Cardiac fibroblast (primary cell): ENCODE measurements around the gene TFAP2A.

Experiments used
- DNase-seq, 2 donors: peaks; one replicate each; pipeline versions ENCODE4 v3.0.0 to v3.0.0-alpha.2; 2010; ENCODE audit warnings: low read depth in 2 of 2
- H3K4me3 ChIP-seq, 2 donors: replicated peaks in 1 of 2; 1 replicate in 1 of 2; 2 replicates in 1 of 2; pipeline ENCODE4 v1.5.1; 2011; ENCODE audit warnings: low read depth in 2 of 2, low read length in 2 of 2, mild to moderate bottlenecking in 2 of 2, moderate library complexity in 1 of 2
- CTCF ChIP-seq: IDR thresholded peaks from one replicate; pipeline ENCODE4 v1.5.1; 2011; ENCODE audit warnings: low read depth, mild to moderate bottlenecking, low read length, inconsistent platforms

The TFAP2A gene

GRCh38 chr6:10412461-10413261 lies 2.2 kb downstream of the TFAP2A start:
- DNase-seq = peak in 1 of 2 donors; percentile 24
- TF ChIP-seq CTCF = no peak
- H3K4me3 ChIP-seq = peak overlapping the region; percentile 61 to 63

- TF ChIP-seq CTCF = no peak
- H3K4me3 ChIP-seq = peak overlapping the region; percentile 61 to 63
Measured at GRCh38 chr6:10411971-10412460, 2.9 kb downstream of the TFAP2A start.

GRCh38 chr6:10411131-10411970 lies 3.5 kb downstream of the TFAP2A start:
- no peak for DNase-seq
- TF ChIP-seq CTCF = no peak
- H3K4me3 ChIP-seq = peak overlapping the region; percentile 61 to 63

More at GRCh38 chr6:10411971-10412460, 2.9 kb downstream of the TFAP2A start:
- DNase-seq = peak; percentile 52 to 78

- no peak for TF ChIP-seq CTCF
- H3K4me3 ChIP-seq = peak overlapping the region in 1 of 2 donors; percentile 15
- DNase-seq = no peak
Measured at GRCh38 chr6:10410207-10411050, 4.4 kb downstream of the TFAP2A start.

- no peak for DNase-seq
- peak overlapping the region in 1 of 2 donors; percentile 15 for H3K4me3 ChIP-seq
Measured at GRCh38 chr6:10409731-10410206, 5.1 kb downstream of the TFAP2A start.

More at GRCh38 chr6:10409731-10410206, 5.1 kb downstream of the TFAP2A start:
- TF ChIP-seq CTCF = no peak
